Stromal cell of bone marrow (primary cell): ENCODE measurements around the gene ZNF121.
A peak's percentile ranks its signal among the peaks of the same experiment; 100 is the strongest.
"Not testable (repeated sequence)": the region's sequence is repeated elsewhere in the genome, so short reads cannot be mapped to it uniquely, and the experiment has no call there.

Experiments used
- DNase-seq: peaks from one replicate; pipeline ENCODE4 v3.0.0-alpha.2; 2012; ENCODE audit warnings: low read depth

ZNF121 gene

GRCh38 chr19:9584073-9584833 lies at the start of gene ZNF121:
ZNF121 (minus strand) TSS chr19:9584504; CDS start chr19:9568097, 16,407 bp downstream.
- DNase-seq: peak; percentile 67

GRCh38 chr19:9627856-9628255 lies 43.6 kb upstream of the ZNF121 start:
- no peak for DNase-seq

- DNase-seq: no peak
Observed at GRCh38 chr19:9622531-9622930, 38.2 kb upstream of the ZNF121 start.

- DNase-seq: peak; percentile 78
Observed at GRCh38 chr19:9621156-9622037, 37.1 kb upstream of the ZNF121 start, which contains the start of gene ZNF561. ZNF561 (minus strand) TSS chr19:9621232; CDS start chr19:9619456, 1,776 bp downstream.

- no peak for DNase-seq
Observed at GRCh38 chr19:9620842-9621155, 36.5 kb upstream of the ZNF121 start.

GRCh38 chr19:9615844-9616243 lies 31.5 kb upstream of the ZNF121 start:
- DNase-seq: no peak

GRCh38 chr19:9610484-9611113 lies 26.3 kb upstream of the ZNF121 start:
- no peak for DNase-seq

GRCh38 chr19:9608912-9609311 lies 24.6 kb upstream of the ZNF121 start:
- no peak for DNase-seq

GRCh38 chr19:9597027-9597426 lies 12.7 kb upstream of the ZNF121 start:
- peak; percentile 77 for DNase-seq

- DNase-seq: peak; percentile 25
Observed at GRCh38 chr19:9586764-9587163, 2.5 kb upstream of the ZNF121 start.

- not testable (repeated sequence) for DNase-seq
Observed at GRCh38 chr19:9582081-9582725, 2.1 kb downstream of the ZNF121 start.

GRCh38 chr19:9580728-9581127 lies 3.6 kb downstream of the ZNF121 start:
- no peak for DNase-seq

GRCh38 chr19:9570255-9570654 lies 14.0 kb downstream of the ZNF121 start:
- DNase-seq: no peak

GRCh38 chr19:9566729-9567128 lies 17.6 kb downstream of the ZNF121 start:
- no peak for DNase-seq

GRCh38 chr19:9565900-9566705 lies 18.2 kb downstream of the ZNF121 start:
- DNase-seq: no peak

- no peak for DNase-seq
Observed at GRCh38 chr19:9552536-9553274, 31.6 kb downstream of the ZNF121 start.

- DNase-seq: no peak
Observed at GRCh38 chr19:9547870-9548269, 36.4 kb downstream of the ZNF121 start.

- not testable (repeated sequence) for DNase-seq
Observed at GRCh38 chr19:9541281-9541680, 43.0 kb downstream of the ZNF121 start.

GRCh38 chr19:9539921-9540320 lies 44.4 kb downstream of the ZNF121 start:
- not testable (repeated sequence) for DNase-seq

- DNase-seq: not testable (repeated sequence)
Observed at GRCh38 chr19:9539201-9539600, 45.1 kb downstream of the ZNF121 start.
